MCF 10A (cell line): Measurements from ENCODE around the gene HS6ST3. TPM values are rescaled to one million over a fixed set of nuclear protein-coding genes. Genes with fewer than 3 reads are reported as not detected.

Source experiments
- BruUV-seq: library from RNA; stranded (reverse); fragments of 400-500 nt; replicated peaks from 2 replicates; lab custom pipeline; 2021; lab: Mats Ljungman, UMichigan
- CTCF ChIA-PET: fragments of 300-600 bp; sonication (Branson Sonifier 250); formaldehyde crosslinking; extraction: SDS; loops from one replicate; lab custom pipeline; 2021; ENCODE audit warnings: antibody characterized with exemption, inconsistent platforms; lab: Yijun Ruan, JAX
- POLR2A ChIA-PET: fragments of 300-600, 350-650 bp; sonication (Branson Sonifier 250); formaldehyde crosslinking; extraction: SDS; loops from one replicate; lab custom pipeline; 2020; ENCODE audit warnings: antibody characterized with exemption, inconsistent platforms; lab: Yijun Ruan, JAX
- DNase-seq: peaks from one replicate; pipeline ENCODE4 v3.0.0-alpha.2; 2018; ENCODE audit not compliant: unreplicated experiment
- H3K27ac Mint-ChIP-seq: one replicate; pipeline ENCODE4 v1.8.0; 2022; ENCODE audit warnings: mild to moderate bottlenecking, low read depth, mixed read lengths; ENCODE audit not compliant: unreplicated experiment
- H3K27me3 Mint-ChIP-seq: one replicate; pipeline ENCODE4 v1.8.0; 2022; ENCODE audit warnings: mixed read lengths; ENCODE audit not compliant: insufficient read depth, unreplicated experiment
- H3K36me3 Mint-ChIP-seq: one replicate; pipeline ENCODE4 v1.8.0; 2022; ENCODE audit warnings: mild to moderate bottlenecking, moderate library complexity, mixed read lengths; ENCODE audit not compliant: insufficient read depth, unreplicated experiment
- H3K4me1 Mint-ChIP-seq: one replicate; pipeline ENCODE4 v1.8.0; 2022; ENCODE audit warnings: mixed read lengths; ENCODE audit not compliant: insufficient read depth, unreplicated experiment
- H3K4me3 Mint-ChIP-seq: one replicate; pipeline ENCODE4 v1.8.0; 2022; ENCODE audit warnings: mild to moderate bottlenecking, moderate library complexity, mixed read lengths; ENCODE audit not compliant: unreplicated experiment
- H3K9me3 Mint-ChIP-seq: one replicate; pipeline ENCODE4 v1.8.0; 2022; ENCODE audit warnings: mixed read lengths; ENCODE audit not compliant: unreplicated experiment
- CTCF ChIP-seq: fragments of 200-600 bp; IDR thresholded peaks from one replicate; pipeline ENCODE4 v1.8.0; 2022; ENCODE audit warnings: antibody characterized with exemption, mild to moderate bottlenecking; ENCODE audit not compliant: unreplicated experiment
- intact Hi-C: fragments of 100-400 bp; cut with micrococcal nuclease; formaldehyde crosslinking; loops from 2 replicates; pipeline ENCODE4 v1.14.1; 2022
- total RNA-seq: library from RNA; stranded (reverse); gene quantifications from 2 replicates; pipeline ENCODE4 v1.2.3, GENCODE V29; 2022

Gene HS6ST3
- total RNA-seq, 1 experiment from 2014 or later: 0.09 TPM

DNA sequence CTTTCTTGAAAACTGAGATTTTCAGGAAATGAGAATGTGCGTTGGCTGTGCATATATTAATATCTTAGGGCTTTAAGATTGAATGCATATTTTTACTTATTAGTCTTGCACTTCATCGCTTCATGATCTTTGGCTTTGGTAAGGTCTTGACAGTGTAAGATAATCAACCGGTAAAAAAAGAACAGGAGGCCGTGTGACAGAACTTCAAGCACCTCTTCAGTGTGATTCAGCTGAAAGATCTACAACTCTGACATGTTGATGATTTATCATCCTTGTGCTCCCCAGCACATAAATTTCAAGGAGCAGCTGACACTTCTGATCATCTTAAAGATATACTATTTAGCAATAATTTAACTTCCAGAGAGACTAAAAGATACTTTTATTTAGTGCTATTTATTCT, 195.1 kb downstream of the HS6ST3 start:
- no peak overlapping the region for H3K4me3 Mint-ChIP-seq
- TF ChIP-seq CTCF: no peak
- no peak overlapping the region for H3K27ac Mint-ChIP-seq
- no TSS peak for BruUV-seq
- H3K27me3 Mint-ChIP-seq: peaks cover 11% of the 10 kb centered on the region
- H3K36me3 Mint-ChIP-seq: no peaks in the 10 kb centered on the region
- no peaks in the 10 kb centered on the region for H3K9me3 Mint-ChIP-seq
- CTCF ChIA-PET: no interaction called here
- POLR2A ChIA-PET: no interaction called here
- H3K4me1 Mint-ChIP-seq: peaks cover 5% of the 10 kb centered on the region
- no peak for DNase-seq
- intact Hi-C loops: no loop called here

DNA sequence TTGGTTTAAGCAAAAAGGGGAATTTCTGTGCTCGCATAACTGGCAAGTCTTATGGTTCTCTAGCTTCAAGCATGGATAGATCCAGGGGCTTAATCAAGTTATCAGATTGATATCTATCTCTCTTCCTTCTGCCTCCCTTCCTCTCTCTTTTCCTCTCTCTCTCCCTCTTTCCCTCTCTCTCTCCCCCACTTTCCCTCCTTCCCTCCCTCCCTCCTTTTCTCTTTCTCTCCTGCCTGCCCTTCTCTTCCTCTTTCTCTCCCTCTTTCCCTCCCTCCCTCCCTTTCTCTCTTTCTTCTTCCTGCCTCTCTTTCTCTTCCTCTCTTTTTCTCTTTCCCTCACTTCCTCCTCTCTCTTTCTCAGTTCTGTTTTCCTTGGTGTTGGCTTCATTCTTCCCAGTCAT, 195.8 kb downstream of the HS6ST3 start:
- POLR2A ChIA-PET: no interaction called here
- no TSS peak for BruUV-seq
- no peak for DNase-seq
- H3K27me3 Mint-ChIP-seq: peaks cover 11% of the 10 kb centered on the region
- intact Hi-C loops: no loop called here
- H3K9me3 Mint-ChIP-seq: no peaks in the 10 kb centered on the region
- H3K36me3 Mint-ChIP-seq: no peaks in the 10 kb centered on the region
- H3K4me1 Mint-ChIP-seq: peaks cover 5% of the 10 kb centered on the region
- H3K27ac Mint-ChIP-seq: no peak overlapping the region
- CTCF ChIA-PET: no interaction called here
- H3K4me3 Mint-ChIP-seq: no peak overlapping the region
- TF ChIP-seq CTCF: no peak

DNA sequence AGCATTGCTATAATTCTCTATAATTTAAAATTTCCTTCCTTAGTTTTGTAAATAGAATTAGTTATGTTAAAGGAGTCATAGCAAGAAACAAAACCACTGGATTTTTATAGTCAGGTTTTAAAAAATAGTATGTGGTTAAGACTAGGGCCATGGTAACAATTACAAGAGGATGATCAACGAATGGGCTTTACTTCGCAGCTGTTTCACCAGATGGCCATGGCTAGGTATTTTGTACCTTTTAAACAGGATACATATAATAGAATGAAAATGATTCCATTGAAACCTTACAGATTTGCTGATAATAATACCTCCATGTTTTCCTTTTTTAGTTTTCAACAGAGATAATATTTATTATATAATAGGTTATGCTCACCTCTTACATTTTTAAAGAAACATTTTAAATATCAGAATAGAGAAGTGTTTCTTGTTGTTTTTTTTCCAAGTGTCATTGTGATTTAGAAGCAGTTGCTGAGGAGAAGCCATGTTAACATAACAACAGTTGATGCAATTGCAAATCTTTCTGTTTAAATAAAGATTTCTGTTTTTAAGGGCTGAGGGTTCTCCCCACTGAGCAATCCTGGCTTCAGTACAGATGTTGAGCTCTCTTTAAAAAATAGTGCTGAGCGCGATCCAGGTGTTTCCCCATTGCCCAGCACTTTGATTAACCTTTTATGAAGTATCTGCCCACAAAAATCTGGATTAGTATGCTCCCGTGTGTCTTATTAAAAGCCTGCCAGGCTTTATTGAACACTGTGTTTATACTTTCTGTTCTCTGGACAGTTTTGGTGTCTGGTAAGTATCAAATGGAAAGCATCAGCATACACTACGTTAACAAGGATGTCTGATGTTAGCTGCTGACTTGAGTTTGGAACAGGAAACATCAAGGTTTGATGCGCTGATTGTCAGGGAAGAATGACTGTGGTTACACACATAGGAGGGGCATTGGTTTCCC, 205.3 kb downstream of the HS6ST3 start:
- TF ChIP-seq CTCF: no peak
- Mint-ChIP-seq H3K4me3 (no peak overlapping the region), H3K27ac (no peak overlapping the region), H3K27me3 (no peaks in the 10 kb centered on the region), H3K9me3 (peaks cover 7% of the 10 kb centered on the region), H3K36me3 (no peaks in the 10 kb centered on the region), H3K4me1 (no peaks in the 10 kb centered on the region)
- BruUV-seq: no TSS peak
- no peak for DNase-seq
- POLR2A ChIA-PET: no interaction called here
- CTCF ChIA-PET: no interaction called here
- intact Hi-C loops: no loop called here

DNA sequence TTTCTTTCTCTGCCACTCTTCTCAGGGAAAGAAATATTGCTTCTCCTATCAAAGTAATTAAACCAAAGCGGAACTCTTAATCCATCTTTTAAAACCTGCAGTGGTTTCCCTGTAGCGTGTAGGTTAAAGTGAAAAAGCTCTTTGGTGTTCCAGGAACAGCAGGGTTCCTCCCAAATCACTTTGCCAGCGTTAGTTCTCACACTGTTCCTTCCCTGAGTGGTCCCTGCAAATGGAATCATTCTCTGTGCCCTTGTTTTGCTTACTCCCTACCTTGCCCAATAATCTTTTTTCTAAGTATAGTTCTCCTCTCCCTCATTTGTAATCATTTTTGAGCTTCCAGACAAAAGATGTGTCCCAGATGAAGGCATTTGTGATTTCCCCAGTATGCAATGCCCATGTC, 207.5 kb downstream of the HS6ST3 start:
- no peak overlapping the region for H3K27ac Mint-ChIP-seq
- intact Hi-C loops: no loop called here
- TF ChIP-seq CTCF: no peak

More for the DNA sequence above, 207.5 kb downstream of the HS6ST3 start:
- no peaks in the 10 kb centered on the region for H3K36me3 Mint-ChIP-seq
- H3K27me3 Mint-ChIP-seq: no peaks in the 10 kb centered on the region
- no peak overlapping the region for H3K4me3 Mint-ChIP-seq
- DNase-seq: no peak
- BruUV-seq: no TSS peak
- POLR2A ChIA-PET: no interaction called here
- H3K4me1 Mint-ChIP-seq: no peaks in the 10 kb centered on the region
- CTCF ChIA-PET: interaction anchor here (1.0 kb wide), 1 partner anchor 156 kb away, joined by 3 read pairs; no protein-coding TSS in a partner anchor
- H3K9me3 Mint-ChIP-seq: peaks cover 7% of the 10 kb centered on the region
